Uterus (tissue), 4 donors: ENCODE data around the gene SH3RF3. TPM values are rescaled to one million over a fixed set of nuclear protein-coding genes. Genes with fewer than 3 reads are reported as not detected.

Experiments used
- DNase-seq, 2 donors: peaks; one replicate each; pipeline ENCODE4 v3.0.0-alpha.2; 2019 to 2020
- H3K27ac ChIP-seq, 2 donors: fragments of 200-600 bp; sonication (generic); 1 replicate in 1 of 2; 2 replicates in 1 of 2; pipeline ENCODE4 v1.5.1; 2016 to 2018
- H3K27me3 ChIP-seq, 2 donors: fragments of 200-600 bp; sonication (generic); one replicate each; pipeline ENCODE4 v1.5.1; 2018 to 2019; ENCODE audit warnings: control low read depth in 1 of 2
- H3K36me3 ChIP-seq, 2 donors: fragments of 200-600 bp; sonication (generic); one replicate each; pipeline ENCODE4 v1.5.1; 2019; ENCODE audit warnings: control low read depth in 1 of 2
- H3K4me1 ChIP-seq, 2 donors: fragments of 200-600 bp; sonication (generic); one replicate each; pipeline ENCODE4 v1.5.1; 2018 to 2019; ENCODE audit warnings: control low read depth in 1 of 2
- H3K4me3 ChIP-seq, 2 donors: fragments of 200-600 bp; sonication (generic); 1 replicate in 1 of 2; 2 replicates in 1 of 2; pipeline ENCODE4 v1.5.1; 2018 to 2019; ENCODE audit warnings: mild to moderate bottlenecking in 1 of 2
- H3K9me3 ChIP-seq, 2 donors: fragments of 200-600 bp; sonication (generic); one replicate each; pipeline ENCODE4 v1.5.1; 2019; ENCODE audit warnings: control low read depth in 1 of 2
- CTCF ChIP-seq, 4 experiments: fragments of 200-600 bp in 2 of 4; fragments of 450-650 bp in 2 of 4; sonication (generic) in 2 of 4; IDR thresholded peaks; one replicate each; pipeline ENCODE4 v1.5.1; 2016 to 2019; ENCODE audit warnings: antibody characterized with exemption in 4 of 4, mild to moderate bottlenecking in 2 of 4, moderate library complexity in 1 of 4
- POLR2A ChIP-seq, 2 donors: fragments of 450-650 bp; IDR thresholded peaks; one replicate each; pipeline ENCODE4 v1.6.1; 2016; ENCODE audit warnings: antibody characterized with exemption in 2 of 2, mild to moderate bottlenecking in 1 of 2, moderate library complexity in 1 of 2
- intact Hi-C: fragments of 100-400 bp; cut with DNase I; formaldehyde crosslinking; loops from one replicate; pipeline ENCODE4 v1.15.1; 2023; ENCODE audit warnings: low total_unique reads
- total RNA-seq, 4 donors: library from RNA; depleted of rRNA in 3 of 4; stranded (reverse); fragments of >200 nt in 3 of 4; gene quantifications; one replicate each; pipeline versions ENCODE4 v1.1.0 to v1.2.4, GENCODE V29; 2014 to 2023
- donor health status: DM: yes; HTN: yes; CAD: no.

Gene SH3RF3
- total RNA-seq, 4 donors from 2014 or later: 5.1 to 10.2 (median 8.7) TPM; not detected in 1

- Histone ChIP-seq H3K4me3 (no peak overlapping the region), H3K9me3 (no peaks in the 10 kb centered on the region), H3K27ac (no peak overlapping the region), H3K4me1 (no peaks in the 10 kb centered on the region), H3K27me3 (no peaks in the 10 kb centered on the region), H3K36me3 (no peaks in the 10 kb centered on the region)
- TF ChIP-seq CTCF (IDR thresholded peaks at IDR 0.05) (no peak), POLR2A (IDR thresholded peaks at IDR 0.05) (no peak)
- intact Hi-C loops: loop anchor here (10.0 kb wide), 1 partner anchor 268 kb away; the partner anchor contains the start of gene SH3RF3
- no peak for DNase-seq
Measured at GRCh38 chr2:109392816-109393661, 264.0 kb downstream of the SH3RF3 start.

DNA sequence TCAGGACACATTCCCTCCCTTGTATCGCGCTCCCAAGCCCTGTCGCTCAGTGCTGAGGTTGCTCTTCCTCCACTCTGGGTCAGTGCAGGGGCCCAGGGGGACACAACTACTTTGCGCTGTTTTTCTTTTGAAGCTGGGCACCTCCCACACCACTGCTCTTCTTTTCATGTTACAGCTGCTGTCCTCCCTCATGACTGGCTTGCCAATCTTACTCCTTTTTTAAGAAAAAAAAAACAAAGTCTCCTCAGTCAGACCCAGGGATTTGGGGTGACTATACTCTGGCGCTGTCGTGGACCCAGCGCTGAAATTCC, 264.6 kb downstream of the SH3RF3 start:
- Histone ChIP-seq H3K27ac (no peak overlapping the region), H3K4me1 (no peaks in the 10 kb centered on the region), H3K9me3 (no peaks in the 10 kb centered on the region), H3K27me3 (no peaks in the 10 kb centered on the region), H3K36me3 (no peaks in the 10 kb centered on the region), H3K4me3 (no peak overlapping the region)
- intact Hi-C loops: loop anchor here (10.0 kb wide), 1 partner anchor 269 kb away; the partner anchor contains the start of gene SH3RF3
- TF ChIP-seq CTCF (IDR thresholded peaks at IDR 0.05) (no peak), POLR2A (IDR thresholded peaks at IDR 0.05) (no peak)
- no peak for DNase-seq

DNA sequence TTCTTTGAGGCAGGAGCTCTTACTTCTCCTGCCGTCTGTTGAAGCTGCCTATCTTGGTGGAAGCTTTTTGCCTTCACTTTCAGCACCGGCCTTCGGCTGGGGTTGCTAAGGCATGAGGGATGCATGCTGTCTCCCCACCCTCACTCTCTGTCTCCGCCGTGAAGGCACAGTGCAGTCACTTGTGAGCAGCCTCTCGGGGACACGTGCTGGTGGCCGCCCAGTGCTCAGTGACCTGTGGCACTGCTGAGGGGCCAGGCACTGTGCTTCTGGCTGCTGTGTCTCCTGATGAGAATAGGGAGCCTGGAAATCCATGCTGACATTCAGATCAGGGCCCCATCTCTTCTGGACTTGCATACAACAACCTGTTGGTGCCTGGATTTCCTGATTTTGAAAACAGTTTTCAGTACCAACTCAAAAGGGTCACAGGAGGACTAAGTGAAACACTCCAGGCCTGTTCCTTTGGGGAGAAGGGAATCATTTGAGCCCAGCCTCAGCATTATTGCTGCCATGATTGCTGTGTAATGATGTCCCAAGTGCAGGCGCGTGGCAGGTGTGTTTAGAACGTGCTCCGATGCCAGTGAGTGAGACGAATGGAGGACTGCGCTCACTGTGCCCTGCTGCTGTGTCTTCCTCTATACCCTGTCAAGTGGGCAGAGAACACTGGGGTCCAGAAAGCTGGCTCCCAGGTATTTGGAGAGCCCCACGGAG, 266.6 kb downstream of the SH3RF3 start:
- TF ChIP-seq CTCF (IDR thresholded peaks at IDR 0.05) (no peak), POLR2A (IDR thresholded peaks at IDR 0.05) (no peak)
- no peaks in the 10 kb centered on the region for H3K27me3 ChIP-seq
- no peaks in the 10 kb centered on the region for H3K36me3 ChIP-seq
- no peak overlapping the region for H3K27ac ChIP-seq
- H3K4me1 ChIP-seq: no peaks in the 10 kb centered on the region
- DNase-seq: no peak
- H3K9me3 ChIP-seq: no peaks in the 10 kb centered on the region
- H3K4me3 ChIP-seq: no peak overlapping the region
- intact Hi-C loops: loop anchor here (10.0 kb wide), 1 partner anchor 271 kb away; the partner anchor contains the start of gene SH3RF3

DNA sequence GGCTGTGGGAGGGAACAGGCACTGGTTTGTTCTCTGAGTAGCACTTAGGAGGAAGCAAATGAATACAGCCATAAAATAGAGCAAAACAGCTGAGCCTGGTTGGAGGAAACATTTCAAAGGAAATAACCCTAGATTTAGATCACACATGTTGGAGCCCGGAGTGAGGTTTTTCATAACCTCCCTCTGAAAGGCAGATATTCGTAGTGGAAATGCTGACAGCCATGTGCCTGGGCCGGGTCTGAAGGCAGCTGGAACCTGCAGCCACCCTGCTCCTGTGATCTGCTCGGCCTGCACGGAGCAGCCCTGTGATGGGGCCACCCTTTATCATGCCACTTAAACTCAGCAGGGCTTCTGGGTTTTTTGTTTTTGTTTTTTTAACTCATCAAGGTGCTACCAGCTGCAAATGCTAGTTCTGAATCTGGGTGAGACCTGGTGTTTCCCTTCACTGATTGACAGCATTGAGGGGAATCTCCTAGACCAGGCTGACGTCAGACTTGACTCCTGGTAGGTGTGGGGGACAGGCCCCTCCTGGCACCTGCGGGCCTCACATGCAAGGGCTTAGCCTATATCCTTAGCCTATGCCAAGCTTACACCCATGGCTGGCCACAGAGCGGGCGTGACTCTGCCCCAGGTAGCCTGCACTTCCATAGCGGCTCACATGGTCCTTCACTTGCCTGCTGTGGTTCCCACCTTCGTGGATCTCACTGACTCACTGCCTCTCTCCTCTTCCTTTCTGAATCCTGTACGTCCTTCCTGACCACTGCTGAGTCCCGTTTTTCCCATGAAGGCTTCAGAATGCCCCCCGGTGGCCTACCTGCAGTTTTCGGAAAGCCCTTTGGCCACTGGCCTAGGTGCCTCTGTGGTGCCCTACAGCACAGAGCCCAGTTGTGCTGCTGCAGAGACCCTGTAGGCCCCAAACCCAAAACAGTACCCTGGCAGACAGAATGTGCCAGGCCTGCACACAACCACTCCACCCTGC, 267.5 kb downstream of the SH3RF3 start:
- intact Hi-C loops: loop anchor here (10.0 kb wide), 1 partner anchor 272 kb away; the partner anchor contains the start of gene SH3RF3
- no peak overlapping the region for H3K4me3 ChIP-seq
- H3K27ac ChIP-seq: no peak overlapping the region

More for the DNA sequence above, 267.5 kb downstream of the SH3RF3 start:
- Histone ChIP-seq H3K36me3 (no peaks in the 10 kb centered on the region), H3K27me3 (no peaks in the 10 kb centered on the region), H3K4me1 (no peaks in the 10 kb centered on the region), H3K9me3 (no peaks in the 10 kb centered on the region)
- DNase-seq: no peak
- TF ChIP-seq CTCF (IDR thresholded peaks at IDR 0.05) (no peak), POLR2A (IDR thresholded peaks at IDR 0.05) (no peak)
